Progenitor cell of endocrine pancreas (in vitro differentiated cells): ENCODE results near the gene CRYZL1. TPM values are rescaled to one million over a fixed set of nuclear protein-coding genes. Genes with fewer than 3 reads are reported as not detected.
A peak's percentile ranks its signal among the peaks of the same experiment; 100 is the strongest.

Source experiments
- DNase-seq: peaks from one replicate; pipeline ENCODE4 v3.0.0; 2021; ENCODE audit warnings: low spot score; ENCODE audit not compliant: unreplicated experiment
- H3K27ac Mint-ChIP-seq: 2 replicates; pipeline ENCODE4 v1.8.0; 2021; ENCODE audit warnings: mild to moderate bottlenecking, moderate library complexity, mixed read lengths
- H3K27me3 Mint-ChIP-seq: 2 replicates; pipeline ENCODE4 v1.8.0; 2021; ENCODE audit warnings: mixed read lengths
- H3K36me3 Mint-ChIP-seq: 2 replicates; pipeline ENCODE4 v1.8.0; 2022; ENCODE audit warnings: mixed read lengths; ENCODE audit not compliant: insufficient read depth
- H3K4me1 Mint-ChIP-seq: 2 replicates; pipeline ENCODE4 v1.8.0; 2021; ENCODE audit warnings: low read depth, mixed read lengths
- H3K4me3 Mint-ChIP-seq: 2 replicates; pipeline ENCODE4 v1.8.0; 2021; ENCODE audit warnings: low read depth, mild to moderate bottlenecking, moderate library complexity, mixed read lengths
- H3K9me3 Mint-ChIP-seq: 2 replicates; pipeline ENCODE4 v1.8.0; 2021; ENCODE audit warnings: low read depth, mixed read lengths
- CTCF ChIP-seq: fragments of 200-600 bp; sonication (generic); IDR thresholded peaks from one replicate; pipeline ENCODE4 v1.5.0; 2021; ENCODE audit warnings: antibody characterized with exemption, mild to moderate bottlenecking; ENCODE audit not compliant: unreplicated experiment
- total RNA-seq: library from RNA; stranded (reverse); gene quantifications from 2 replicates; pipeline ENCODE4 v1.2.1, GENCODE V29; 2021

The CRYZL1 gene
- total RNA-seq, 1 donor from 2014 or later = 42.8 TPM

DNA sequence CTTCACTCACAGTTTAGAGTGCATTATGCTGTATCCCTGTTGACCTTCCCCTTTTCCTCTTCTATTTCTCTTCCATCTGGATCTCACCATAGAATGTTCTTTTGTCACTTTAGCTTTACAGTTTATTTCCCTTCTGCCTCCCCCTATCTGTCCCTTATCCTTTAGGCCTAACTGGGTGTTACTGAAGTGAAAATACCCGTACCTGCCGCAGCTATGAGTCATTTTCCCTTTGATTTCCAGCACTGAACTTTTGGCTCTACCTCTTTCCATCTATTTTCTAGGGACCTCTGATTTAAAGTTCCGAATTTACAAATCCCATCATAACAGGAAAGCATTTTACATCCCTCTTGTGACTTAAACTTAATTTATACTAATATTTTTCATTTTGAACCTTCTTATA, 20.5 kb upstream of the CRYZL1 start:
- peak overlapping the region; percentile 47 for H3K27ac Mint-ChIP-seq
- no peak overlapping the region for H3K4me3 Mint-ChIP-seq
- H3K27me3 Mint-ChIP-seq = no peaks in the 10 kb centered on the region
- DNase-seq = no peak
- no peak for TF ChIP-seq CTCF
- H3K9me3 Mint-ChIP-seq = peaks cover 8% of the 10 kb centered on the region
- H3K36me3 Mint-ChIP-seq = peaks cover 13% of the 10 kb centered on the region
- H3K4me1 Mint-ChIP-seq = peaks cover 15% of the 10 kb centered on the region

DNA sequence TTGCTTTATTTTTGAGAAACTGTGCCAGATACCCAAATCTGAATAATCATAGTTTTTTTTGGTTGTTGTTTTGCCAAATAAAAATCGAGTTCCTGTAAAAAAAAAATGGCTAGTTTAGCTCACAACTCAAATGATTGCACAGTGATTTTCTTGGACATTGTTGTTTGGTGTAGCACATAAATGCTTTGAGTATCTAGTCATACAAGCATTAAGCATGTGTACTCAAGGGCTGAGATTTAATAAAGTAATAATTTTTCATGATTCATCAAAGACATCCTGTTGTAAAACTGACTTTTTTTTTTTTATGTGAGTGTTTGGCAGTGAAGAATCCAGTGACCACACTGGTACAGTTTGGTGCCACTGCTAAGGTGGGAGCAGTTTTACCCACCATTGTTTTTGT, 19.6 kb upstream of the CRYZL1 start:
- no peaks in the 10 kb centered on the region for H3K27me3 Mint-ChIP-seq
- H3K27ac Mint-ChIP-seq = no peak overlapping the region
- no peak overlapping the region for H3K4me3 Mint-ChIP-seq
- no peak for TF ChIP-seq CTCF
- DNase-seq = no peak
- H3K9me3 Mint-ChIP-seq = peaks cover 8% of the 10 kb centered on the region
- H3K36me3 Mint-ChIP-seq = peaks cover 14% of the 10 kb centered on the region
- peaks cover 16% of the 10 kb centered on the region for H3K4me1 Mint-ChIP-seq

DNA sequence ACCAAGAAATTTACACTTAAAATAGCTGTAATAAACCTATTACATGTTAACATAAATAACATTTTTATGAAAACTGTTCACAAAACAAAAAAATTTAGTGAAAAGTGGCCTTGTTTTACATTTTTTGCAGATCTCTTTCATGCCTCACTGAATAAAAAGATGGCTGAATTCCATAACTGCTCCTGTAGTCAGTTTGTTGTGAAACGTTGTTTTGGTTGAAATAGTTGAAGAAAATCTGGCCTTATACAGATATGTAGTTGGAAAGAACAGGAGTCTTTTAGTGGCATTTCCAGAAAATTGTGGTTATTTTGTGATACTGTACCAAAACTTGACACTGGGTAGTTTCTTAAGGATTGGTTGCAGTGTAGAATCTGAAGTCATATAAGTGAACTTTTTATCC, 18.9 kb upstream of the CRYZL1 start:
- TF ChIP-seq CTCF = no peak
- Mint-ChIP-seq H3K36me3 (peaks cover 18% of the 10 kb centered on the region), H3K9me3 (peaks cover 8% of the 10 kb centered on the region), H3K4me3 (no peak overlapping the region), H3K27me3 (no peaks in the 10 kb centered on the region), H3K27ac (no peak overlapping the region), H3K4me1 (peaks cover 22% of the 10 kb centered on the region)
- DNase-seq = no peak

DNA sequence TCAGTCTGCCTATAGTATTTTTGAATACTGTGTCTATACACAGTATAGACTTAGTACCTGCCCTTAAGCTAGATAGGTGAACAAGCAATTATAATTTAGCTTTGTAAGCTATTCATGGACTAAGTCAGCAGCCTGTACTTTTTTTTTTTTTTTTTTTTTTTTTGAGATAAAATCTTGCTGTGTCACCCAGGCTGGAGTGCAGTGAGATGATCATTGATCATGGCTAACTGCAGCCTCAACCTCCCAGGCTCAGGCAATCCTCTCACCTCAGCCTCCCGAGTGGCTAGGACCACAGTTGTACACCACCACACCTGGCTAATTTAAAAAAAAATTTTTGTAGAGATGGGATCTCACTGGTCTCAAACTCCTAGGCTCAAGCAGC, 18.0 kb upstream of the CRYZL1 start:
- Mint-ChIP-seq H3K27me3 (no peaks in the 10 kb centered on the region), H3K36me3 (peaks cover 21% of the 10 kb centered on the region), H3K9me3 (peaks cover 8% of the 10 kb centered on the region), H3K4me3 (no peak overlapping the region), H3K27ac (no peak overlapping the region), H3K4me1 (peaks cover 29% of the 10 kb centered on the region)
- no peak for DNase-seq
- TF ChIP-seq CTCF = no peak

- no peak overlapping the region for H3K4me3 Mint-ChIP-seq
- no peaks in the 10 kb centered on the region for H3K27me3 Mint-ChIP-seq
- no peak for TF ChIP-seq CTCF
- H3K9me3 Mint-ChIP-seq = peaks cover 8% of the 10 kb centered on the region
- H3K27ac Mint-ChIP-seq = peak overlapping the region; percentile 55
- peaks cover 31% of the 10 kb centered on the region for H3K4me1 Mint-ChIP-seq
- no peak for DNase-seq
- H3K36me3 Mint-ChIP-seq = peaks cover 23% of the 10 kb centered on the region
Observed at GRCh38 chr21:33658919-33659567, 17.5 kb upstream of the CRYZL1 start.
